Stimulated activated naive CD4-positive, alpha-beta T cell treated with Interleukin-2 at 50 U/mL for 16 hours (primary cell): ENCODE results near the gene RLBP1.
A peak's percentile ranks its signal among the peaks of the same experiment; 100 is the strongest.
"Not testable (repeated sequence)": the region's sequence is repeated elsewhere in the genome, so short reads cannot be mapped to it uniquely, and the experiment has no call there.

ENCODE experiments used
- DNase-seq: peaks from one replicate; lab custom pipeline; 2025; lab: John Stamatoyannopoulos, UW

The RLBP1 gene

GRCh38 chr15:89221543-89221942, at the start of gene RLBP1:
TSS of gene RLBP1 (minus strand) at chr15:89221579. CDS start at chr15:89218975, 2,604 bp downstream.
- DNase-seq = no peak

GRCh38 chr15:89250142-89250541, 28.8 kb upstream of the RLBP1 start:
- not testable (repeated sequence) for DNase-seq

GRCh38 chr15:89248584-89248983, 27.2 kb upstream of the RLBP1 start:
- no peak for DNase-seq

GRCh38 chr15:89247446-89247845, 26.1 kb upstream of the RLBP1 start:
- no peak for DNase-seq

GRCh38 chr15:89244574-89244903, 23.2 kb upstream of the RLBP1 start:
- DNase-seq = no peak

- DNase-seq = peak; percentile 97
Measured at GRCh38 chr15:89243691-89244573, 22.6 kb upstream of the RLBP1 start, which contains the start of gene FANCI. TSS of gene FANCI (plus strand) at chr15:89243979. CDS start at chr15:89247648, 3,669 bp downstream.

- no peak for DNase-seq
Measured at GRCh38 chr15:89243046-89243690, 21.8 kb upstream of the RLBP1 start.

GRCh38 chr15:89239883-89240810, 18.8 kb upstream of the RLBP1 start:
- not testable (repeated sequence) for DNase-seq

GRCh38 chr15:89231832-89232231, 10.5 kb upstream of the RLBP1 start:
- DNase-seq = no peak

GRCh38 chr15:89230277-89230676, 8.9 kb upstream of the RLBP1 start:
- DNase-seq = no peak

GRCh38 chr15:89227425-89227824, 6.0 kb upstream of the RLBP1 start:
- no peak for DNase-seq

- DNase-seq = no peak
Measured at GRCh38 chr15:89226359-89227221, 5.2 kb upstream of the RLBP1 start.

- no peak for DNase-seq
Measured at GRCh38 chr15:89225588-89225987, 4.2 kb upstream of the RLBP1 start.

GRCh38 chr15:89218531-89218930, 2.8 kb downstream of the RLBP1 start:
- DNase-seq = no peak

- DNase-seq = no peak
Measured at GRCh38 chr15:89217686-89218376, 3.5 kb downstream of the RLBP1 start.

- no peak for DNase-seq
Measured at GRCh38 chr15:89217031-89217430, 4.3 kb downstream of the RLBP1 start.

GRCh38 chr15:89215627-89216026, 5.8 kb downstream of the RLBP1 start:
- no peak for DNase-seq

GRCh38 chr15:89211678-89212170, 9.7 kb downstream of the RLBP1 start:
- no peak for DNase-seq

GRCh38 chr15:89209057-89209456, 12.3 kb downstream of the RLBP1 start:
- DNase-seq = no peak

GRCh38 chr15:89208256-89208655, 13.1 kb downstream of the RLBP1 start:
- no peak for DNase-seq
